Astrocyte (in vitro differentiated cells and primary cell): Measurements from ENCODE around the gene ROCK1. TPM values are rescaled to one million over a fixed set of nuclear protein-coding genes. Genes with fewer than 3 reads are reported as not detected.

ENCODE experiments used
- DNase-seq: peaks from one replicate; pipeline ENCODE4 v3.0.0-alpha.2; 2010; ENCODE audit warnings: low read depth
- FAIRE-seq: peaks from 2 replicates; lab custom pipeline; 2011; peaks lifted over from hg19 to GRCh38; lab: Jason Lieb, UNC
- H2AFZ ChIP-seq: 2 replicates; pipeline ENCODE4 v1.6.0; 2012; ENCODE audit warnings: low read depth, low read length, inconsistent platforms
- H3K27ac ChIP-seq: 2 replicates; pipeline ENCODE4 v1.5.1; 2011; ENCODE audit warnings: low read depth, low read length, inconsistent platforms
- H3K27me3 ChIP-seq: 2 replicates; pipeline ENCODE4 v1.6.0; 2011; ENCODE audit warnings: low read length, inconsistent platforms; ENCODE audit not compliant: insufficient read depth
- H3K36me3 ChIP-seq: 2 replicates; pipeline ENCODE4 v1.5.1; 2011; ENCODE audit warnings: low read length, inconsistent platforms; ENCODE audit not compliant: insufficient read depth
- H3K4me1 ChIP-seq: 2 replicates; pipeline ENCODE4 v1.5.1; 2011; ENCODE audit warnings: low read length, inconsistent platforms; ENCODE audit not compliant: insufficient read depth
- H3K4me2 ChIP-seq: 2 replicates; pipeline ENCODE4 v1.6.0; 2012; ENCODE audit warnings: low read length, inconsistent platforms
- H3K4me3 ChIP-seq: 2 replicates; pipeline ENCODE4 v1.5.1; 2011; ENCODE audit warnings: low read depth, mild to moderate bottlenecking, low read length, inconsistent platforms; ENCODE audit not compliant: insufficient read depth
- H3K79me2 ChIP-seq: 2 replicates; pipeline ENCODE4 v1.6.0; 2012; ENCODE audit warnings: mild to moderate bottlenecking, low read length, inconsistent platforms; ENCODE audit not compliant: insufficient read depth
- H3K9ac ChIP-seq: 2 replicates; pipeline ENCODE4 v1.6.0; 2012; ENCODE audit warnings: mild to moderate bottlenecking, low read length, inconsistent platforms
- H3K9me3 ChIP-seq: 2 replicates; pipeline ENCODE4 v1.5.1; 2012; ENCODE audit warnings: low read depth, mild to moderate bottlenecking, low read length, inconsistent platforms; ENCODE audit not compliant: insufficient read depth
- H4K20me1 ChIP-seq: 2 replicates; pipeline ENCODE4 v1.6.0; 2012; ENCODE audit warnings: low read length, inconsistent platforms; ENCODE audit not compliant: insufficient read depth
- H3K27ac Mint-ChIP-seq: one replicate; pipeline ENCODE4 v1.8.0; 2021; ENCODE audit warnings: mild to moderate bottlenecking, mixed read lengths; ENCODE audit not compliant: unreplicated experiment
- H3K27me3 Mint-ChIP-seq: one replicate; pipeline ENCODE4 v1.8.0; 2021; ENCODE audit warnings: low read depth, mixed read lengths; ENCODE audit not compliant: unreplicated experiment
- H3K36me3 Mint-ChIP-seq: one replicate; pipeline ENCODE4 v1.8.0; 2021; ENCODE audit warnings: low read depth, mixed read lengths; ENCODE audit not compliant: unreplicated experiment
- H3K4me1 Mint-ChIP-seq: one replicate; pipeline ENCODE4 v1.8.0; 2021; ENCODE audit warnings: low read depth, mixed read lengths; ENCODE audit not compliant: unreplicated experiment
- H3K4me3 Mint-ChIP-seq: one replicate; pipeline ENCODE4 v1.8.0; 2021; ENCODE audit warnings: mild to moderate bottlenecking, moderate library complexity, mixed read lengths; ENCODE audit not compliant: unreplicated experiment
- H3K9me3 Mint-ChIP-seq: one replicate; pipeline ENCODE4 v1.8.0; 2021; ENCODE audit warnings: mild to moderate bottlenecking, mixed read lengths; ENCODE audit not compliant: unreplicated experiment
- CTCF ChIP-seq: IDR thresholded peaks from 2 replicates; pipeline ENCODE4 v1.5.1; 2011; ENCODE audit warnings: low read depth, mild to moderate bottlenecking, inconsistent platforms, low read length, moderate library complexity; ENCODE audit not compliant: insufficient read depth
- EZH2 ChIP-seq: IDR thresholded peaks from 2 replicates; pipeline ENCODE4 v1.6.1; 2012; ENCODE audit warnings: mild to moderate bottlenecking, low read length, inconsistent platforms; ENCODE audit not compliant: insufficient read depth
- total RNA-seq: library from RNA; stranded (reverse); gene quantifications from 2 replicates; pipeline ENCODE4 v1.2.1, GENCODE V29; 2021

The ROCK1 gene
- total RNA-seq, 1 donor from 2014 or later: 57.8 TPM

DNA sequence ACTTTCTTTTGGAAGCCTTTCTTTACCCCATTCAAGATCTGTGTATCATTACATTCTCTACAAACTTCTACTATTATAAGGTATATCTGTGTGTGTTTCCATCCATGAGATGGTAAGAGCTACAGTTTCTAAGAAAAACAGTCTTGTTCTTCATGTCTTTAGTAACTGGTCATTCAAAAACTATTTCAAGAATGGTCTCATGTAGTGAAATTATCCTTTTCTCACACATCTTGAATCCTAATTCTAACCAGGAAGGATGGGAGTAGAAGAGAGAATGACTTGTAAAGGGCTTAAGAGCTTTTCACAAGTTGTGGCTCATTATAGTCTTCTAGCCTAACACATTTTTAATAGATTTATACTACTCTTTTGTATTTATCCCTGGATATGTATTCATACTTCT is 47.3 kb downstream of the ROCK1 start:
- H3K36me3 ChIP-seq: no peaks in the 10 kb centered on the region
- peak overlapping the region; percentile 33 for H3K27ac ChIP-seq
- TF ChIP-seq CTCF (no peak), EZH2 (no peak)
- no peaks in the 10 kb centered on the region for H3K27me3 ChIP-seq
- Mint-ChIP-seq H3K4me1 (peaks cover 28% of the 10 kb centered on the region), H3K27ac (peak overlapping the region; percentile 98), H3K4me3 (no peak overlapping the region), H3K36me3 (no peaks in the 10 kb centered on the region), H3K9me3 (no peaks in the 10 kb centered on the region), H3K27me3 (no peaks in the 10 kb centered on the region)
- FAIRE-seq (peak; percentile 70), DNase-seq (peak; percentile 56)
- H3K79me2 ChIP-seq: peaks cover 26% of the 10 kb centered on the region
- H3K4me3 ChIP-seq: no peak overlapping the region
- no peaks in the 10 kb centered on the region for H3K9me3 ChIP-seq
- peak overlapping the region; percentile 0 for H3K4me2 ChIP-seq
- no peaks in the 10 kb centered on the region for H3K4me1 ChIP-seq
- no peak overlapping the region for H2AFZ ChIP-seq
- no peak overlapping the region for H3K9ac ChIP-seq
- peaks cover 14% of the 10 kb centered on the region for H4K20me1 ChIP-seq

DNA sequence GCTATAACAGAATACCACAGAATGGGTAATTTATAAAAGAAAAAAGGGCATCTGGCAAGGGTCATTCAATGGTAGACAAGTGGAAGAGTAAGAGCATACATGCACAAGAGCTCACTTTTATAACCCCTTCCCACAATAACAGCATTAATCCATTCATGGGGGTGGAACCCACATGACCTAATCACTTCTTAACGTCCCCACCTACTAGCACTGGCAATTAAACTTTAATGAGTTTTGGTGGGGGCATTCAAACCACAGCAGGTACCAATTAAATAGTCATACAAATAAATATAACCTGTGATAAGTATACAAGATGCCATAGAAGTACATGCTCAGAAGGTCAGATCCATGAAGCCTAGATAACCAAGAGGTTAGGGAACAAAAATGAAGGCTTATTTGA is 48.6 kb downstream of the ROCK1 start:
- no peaks in the 10 kb centered on the region for H3K27me3 ChIP-seq
- no peak overlapping the region for H3K4me3 Mint-ChIP-seq
- H3K4me1 Mint-ChIP-seq: peaks cover 28% of the 10 kb centered on the region
- no peak overlapping the region for H3K9ac ChIP-seq
- no peaks in the 10 kb centered on the region for H3K27me3 Mint-ChIP-seq
- no peak for TF ChIP-seq EZH2
- H3K79me2 ChIP-seq: peaks cover 37% of the 10 kb centered on the region
- no peak overlapping the region for H3K27ac ChIP-seq
- no peak overlapping the region for H2AFZ ChIP-seq
- no peaks in the 10 kb centered on the region for H3K9me3 ChIP-seq
- no peaks in the 10 kb centered on the region for H3K9me3 Mint-ChIP-seq
- H3K36me3 ChIP-seq: no peaks in the 10 kb centered on the region
- FAIRE-seq (no peak), DNase-seq (no peak)
- H3K36me3 Mint-ChIP-seq: no peaks in the 10 kb centered on the region
- H3K4me1 ChIP-seq: no peaks in the 10 kb centered on the region
- peaks cover 14% of the 10 kb centered on the region for H4K20me1 ChIP-seq
- H3K4me3 ChIP-seq: no peak overlapping the region
- no peak overlapping the region for H3K4me2 ChIP-seq
- peak overlapping the region; percentile 98 for H3K27ac Mint-ChIP-seq

GRCh38 chr18:21057112-21057511 is 54.5 kb downstream of the ROCK1 start:
- peak; percentile 41 for FAIRE-seq
- Mint-ChIP-seq H3K27ac (no peak overlapping the region), H3K36me3 (no peaks in the 10 kb centered on the region)

More at GRCh38 chr18:21057112-21057511, 54.5 kb downstream of the ROCK1 start:
- no peaks in the 10 kb centered on the region for H3K27me3 Mint-ChIP-seq
- Histone ChIP-seq H3K36me3 (no peaks in the 10 kb centered on the region), H3K9ac (no peak overlapping the region), H3K4me2 (no peak overlapping the region), H3K4me1 (peaks cover 11% of the 10 kb centered on the region), H3K27me3 (no peaks in the 10 kb centered on the region), H3K27ac (no peak overlapping the region), H4K20me1 (peaks cover 42% of the 10 kb centered on the region), H3K79me2 (peaks cover 80% of the 10 kb centered on the region), H3K4me3 (no peak overlapping the region), H2AFZ (no peak overlapping the region), H3K9me3 (no peaks in the 10 kb centered on the region)
- H3K4me1 Mint-ChIP-seq: peaks cover 11% of the 10 kb centered on the region
- no peak for TF ChIP-seq CTCF
- TF ChIP-seq EZH2: no peak
- H3K9me3 Mint-ChIP-seq: no peaks in the 10 kb centered on the region
- DNase-seq: no peak
- no peak overlapping the region for H3K4me3 Mint-ChIP-seq
